Measurements from ENCODE around the gene RIN2.

Gene RIN2

GRCh38 chr20:19761841-19762240 lies 3.8 kb downstream of the RIN2 start:
- intact Hi-C loops (cut with DNase I) = no loop called here
- DNase-seq = no peak

GRCh38 chr20:19764207-19764606 lies 6.1 kb downstream of the RIN2 start:
- intact Hi-C loops (cut with DNase I) = no loop called here
- no peak for DNase-seq

GRCh38 chr20:19765266-19765665 lies 7.2 kb downstream of the RIN2 start:
- intact Hi-C loops (cut with DNase I) = no loop called here
- no peak for DNase-seq

GRCh38 chr20:19765913-19766312 lies 7.9 kb downstream of the RIN2 start:
- intact Hi-C loops (cut with DNase I) = no loop called here
- no peak for DNase-seq

GRCh38 chr20:19767070-19767469 lies 9.0 kb downstream of the RIN2 start:
- intact Hi-C loops (cut with DNase I) = no loop called here
- no peak for DNase-seq

- DNase-seq = no peak
- intact Hi-C loops (cut with DNase I) = no loop called here
These were observed 10.3 kb downstream of the RIN2 start for GRCh38 chr20:19768325-19768842.

- intact Hi-C loops (cut with DNase I) = no loop called here
- no peak for DNase-seq
These were observed 11.4 kb downstream of the RIN2 start for GRCh38 chr20:19769507-19769906.

GRCh38 chr20:19770375-19770774 lies 12.3 kb downstream of the RIN2 start:
- DNase-seq = no peak
- intact Hi-C loops (cut with DNase I) = no loop called here

GRCh38 chr20:19771031-19771430 lies 13.0 kb downstream of the RIN2 start:
- DNase-seq = no peak
- intact Hi-C loops (cut with DNase I) = no loop called here

- no peak for DNase-seq
- intact Hi-C loops (cut with DNase I) = no loop called here
These were observed 15.4 kb downstream of the RIN2 start for GRCh38 chr20:19773471-19773870.

GRCh38 chr20:19774135-19774933 lies 16.3 kb downstream of the RIN2 start:
- intact Hi-C loops (cut with DNase I) = no loop called here
- DNase-seq = peak in 1 of 10 donors; percentile 35

- no peak for DNase-seq
These were observed 17.5 kb downstream of the RIN2 start for GRCh38 chr20:19775353-19776253.

GRCh38 chr20:19777315-19777714 lies 19.3 kb downstream of the RIN2 start:
- DNase-seq = no peak
- intact Hi-C loops (cut with DNase I) = no loop called here

More at GRCh38 chr20:19775353-19776253, 17.5 kb downstream of the RIN2 start:
- intact Hi-C loops (cut with DNase I) = no loop called here

- no peak for DNase-seq
- intact Hi-C loops (cut with DNase I) = no loop called here
These were observed 19.9 kb downstream of the RIN2 start for GRCh38 chr20:19777981-19778380.

GRCh38 chr20:19778404-19778803 lies 20.3 kb downstream of the RIN2 start:
- intact Hi-C loops (cut with DNase I) = no loop called here
- no peak for DNase-seq

- intact Hi-C loops (cut with DNase I) = loop anchor here (5.0 kb wide), 1 partner anchor 87 kb away; no protein-coding TSS in a partner anchor
- DNase-seq = no peak
These were observed 21.6 kb downstream of the RIN2 start for GRCh38 chr20:19779634-19780033.

GRCh38 chr20:19780261-19780660 lies 22.2 kb downstream of the RIN2 start:
- DNase-seq = no peak
- intact Hi-C loops (cut with DNase I) = loop anchor here (5.0 kb wide), 1 partner anchor 88 kb away; no protein-coding TSS in a partner anchor

- intact Hi-C loops (cut with DNase I) = loop anchor here (5.0 kb wide), 1 partner anchor 89 kb away; no protein-coding TSS in a partner anchor
These were observed 23.2 kb downstream of the RIN2 start for GRCh38 chr20:19781235-19781634.

GRCh38 chr20:19782669-19783068 lies 24.6 kb downstream of the RIN2 start:
- intact Hi-C loops (cut with DNase I) = loop anchor here (5.0 kb wide), 1 partner anchor 90 kb away; no protein-coding TSS in a partner anchor
- DNase-seq = no peak

More at GRCh38 chr20:19781235-19781634, 23.2 kb downstream of the RIN2 start:
- no peak for DNase-seq

- intact Hi-C loops (cut with DNase I) = loop anchor here (2.0 to 5.0 kb wide), 2 partner anchors 92 to 211 kb away; no protein-coding TSS in a partner anchor
- peak in 3 of 10 donors; percentile 36 to 85 (median 70) for DNase-seq
These were observed 25.9 kb downstream of the RIN2 start for GRCh38 chr20:19783966-19784401.
